Left ventricle myocardium superior (tissue), 1 donor: ENCODE data around the gene ASTN2. TPM values are rescaled to one million over a fixed set of nuclear protein-coding genes. Genes with fewer than 3 reads are reported as not detected.
"Not testable (repeated sequence)": the region's sequence is repeated elsewhere in the genome, so short reads cannot be mapped to it uniquely, and the experiment has no call there.

Experiments
- ATAC-seq: fragments of 200-7000 bp; cut with Tn5 transposase; one replicate; pipeline ENCODE4 v1.9.1; 2020; ENCODE audit warnings: mild to moderate bottlenecking, moderate library complexity
- DNase-seq: peaks from one replicate; pipeline ENCODE4 v3.0.0-alpha.2; 2020
- intact Hi-C: fragments of 100-400 bp; cut with micrococcal nuclease; formaldehyde crosslinking; loops from one replicate; pipeline ENCODE4 v1.11.0; 2022
- total RNA-seq: library from RNA; stranded (reverse); fragmentation: NEBNext Ultra II Directional; extraction: Animal tissue kit (Norgen Biotek cat#: 25700); gene quantifications from one replicate; pipeline ENCODE4 v1.2.1, GENCODE V29; 2021
- donor health status: DM: no; HTN: yes; CAD: no; lungs with severe emphysema.

ASTN2 gene
- total RNA-seq, 1 donor from 2014 or later = 11.3 TPM

DNA sequence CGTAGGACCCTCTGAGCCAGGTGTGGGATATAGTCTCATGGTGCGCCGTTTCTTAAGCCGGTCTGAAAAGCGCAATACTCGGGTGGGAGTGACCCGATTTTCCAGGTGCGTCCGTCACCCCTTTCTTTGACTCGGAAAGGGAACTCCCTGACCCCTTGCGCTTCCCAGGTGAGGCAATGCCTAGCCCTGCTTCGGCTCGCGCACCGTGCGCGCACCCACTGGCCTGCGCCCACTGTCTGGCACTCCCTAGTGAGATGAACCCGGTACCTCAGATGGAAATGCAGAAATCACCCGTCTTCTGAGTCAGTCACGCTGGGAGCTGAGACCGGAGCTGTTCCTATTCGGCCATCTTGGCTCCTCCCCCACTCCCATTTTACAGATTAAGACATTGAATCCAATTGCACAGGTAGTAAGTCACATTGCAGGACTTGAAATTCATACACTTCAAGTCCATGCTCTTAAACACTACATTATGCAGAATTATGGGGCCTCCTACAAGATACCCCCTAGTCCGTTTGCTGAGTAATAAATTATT lies 343.1 kb downstream of the ASTN2 start:
- DNase-seq, ATAC-seq, intact Hi-C loops: not testable (repeated sequence)

- intact Hi-C loops = no loop called here
- DNase-seq = no peak
- peak; percentile 43 for ATAC-seq
Measured at GRCh38 chr9:117063721-117064471, 351.0 kb downstream of the ASTN2 start.

GRCh38 chr9:117060963-117061362 lies 353.9 kb downstream of the ASTN2 start:
- DNase-seq (no peak), ATAC-seq (no peak)
- intact Hi-C loops = no loop called here

DNA sequence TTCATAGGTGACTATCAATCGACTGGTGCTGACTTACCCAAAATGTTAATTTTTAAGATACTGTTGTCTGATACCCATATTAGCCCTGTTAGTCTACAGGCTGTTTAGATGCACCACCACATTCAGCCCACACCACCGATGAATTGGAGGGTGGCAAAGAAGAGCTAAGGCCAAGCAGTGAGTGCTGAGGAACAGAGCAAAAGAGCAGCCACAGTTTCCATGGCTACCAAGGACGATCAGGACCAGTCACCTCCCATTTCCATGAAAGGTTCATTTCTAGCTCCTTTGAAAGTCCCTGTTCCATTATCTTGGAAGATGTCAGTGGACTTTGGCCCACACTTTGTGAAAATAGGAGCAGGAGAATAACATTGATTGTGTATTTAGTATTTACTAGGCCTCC lies 364.9 kb downstream of the ASTN2 start:
- intact Hi-C loops = no loop called here
- no peak for ATAC-seq

DNA sequence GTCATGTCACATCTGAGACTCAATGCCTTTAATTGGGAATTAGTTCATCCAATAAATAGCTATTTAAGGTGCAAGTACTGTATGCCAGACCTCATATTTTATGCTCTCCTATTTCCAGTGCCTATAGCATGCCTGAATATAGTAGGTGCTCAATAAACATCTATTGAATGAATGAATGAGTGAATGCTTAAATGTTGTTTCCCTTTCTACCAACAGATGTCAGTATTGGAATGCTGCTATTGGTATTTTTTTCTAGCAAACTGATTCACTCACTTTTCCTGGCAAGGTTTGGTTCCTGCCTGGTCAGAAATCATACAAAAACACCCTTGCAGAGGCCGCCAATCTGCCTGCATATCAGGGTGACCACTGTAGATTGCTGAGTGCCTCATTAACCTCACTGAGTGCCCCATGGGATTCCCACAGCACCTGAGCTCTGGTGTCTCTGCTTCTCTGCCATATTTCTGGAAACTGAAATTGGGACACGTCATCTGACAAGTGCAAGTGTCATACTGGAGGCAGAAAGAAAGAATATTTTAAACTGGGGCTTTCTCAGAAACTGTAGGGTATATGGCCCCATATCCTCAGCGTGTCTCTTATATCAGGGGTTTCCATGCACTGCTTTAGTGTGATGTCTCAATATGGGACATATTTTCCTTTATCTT lies 368.1 kb downstream of the ASTN2 start:
- intact Hi-C loops = no loop called here
- DNase-seq (no peak), ATAC-seq (no peak)

More for the DNA sequence above, 364.9 kb downstream of the ASTN2 start:
- DNase-seq = no peak

DNA sequence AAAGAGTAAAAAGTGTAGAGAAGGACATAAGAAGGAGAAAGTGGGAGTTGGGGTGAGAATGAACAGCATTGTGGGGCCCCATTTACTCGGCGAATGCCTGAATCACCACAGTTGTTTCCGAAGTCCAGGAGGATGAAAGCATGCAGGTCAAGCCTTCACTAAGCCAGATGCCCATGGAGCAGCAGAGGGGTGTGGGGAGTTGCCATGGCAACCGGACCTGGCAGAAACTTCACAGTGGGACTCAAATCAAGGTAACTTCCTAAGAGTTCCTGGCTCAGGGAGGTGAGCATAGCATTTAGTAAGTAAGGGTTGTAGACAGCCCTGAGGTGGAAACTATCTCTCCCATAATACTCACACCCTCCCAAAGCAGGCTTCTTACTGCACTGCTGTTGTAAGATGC lies 370.6 kb downstream of the ASTN2 start:
- DNase-seq = no peak
- no peak for ATAC-seq
- intact Hi-C loops = no loop called here

DNA sequence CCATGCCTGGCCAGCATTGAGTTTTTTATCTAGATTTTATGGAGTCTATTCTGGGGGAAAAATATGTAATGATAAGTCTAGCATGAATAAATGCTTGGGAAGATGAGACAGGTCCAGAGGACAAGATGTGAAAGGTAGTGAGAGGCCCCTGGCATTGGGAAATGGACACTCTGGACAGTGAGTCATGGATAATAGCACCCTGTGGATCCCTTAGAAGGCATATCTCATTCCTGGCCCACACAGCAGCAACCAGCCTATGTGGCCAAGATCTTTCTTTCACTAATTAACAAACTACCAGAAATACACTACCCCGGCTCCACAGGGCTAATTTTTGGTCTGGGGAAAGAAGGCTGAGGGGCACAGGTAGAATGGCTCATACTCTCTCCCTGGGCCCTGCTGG lies 371.7 kb downstream of the ASTN2 start:
- DNase-seq = no peak
- ATAC-seq = no peak
- intact Hi-C loops = no loop called here

GRCh38 chr9:117035546-117035945 lies 379.3 kb downstream of the ASTN2 start:
- intact Hi-C loops = no loop called here
- DNase-seq (no peak), ATAC-seq (no peak)

DNA sequence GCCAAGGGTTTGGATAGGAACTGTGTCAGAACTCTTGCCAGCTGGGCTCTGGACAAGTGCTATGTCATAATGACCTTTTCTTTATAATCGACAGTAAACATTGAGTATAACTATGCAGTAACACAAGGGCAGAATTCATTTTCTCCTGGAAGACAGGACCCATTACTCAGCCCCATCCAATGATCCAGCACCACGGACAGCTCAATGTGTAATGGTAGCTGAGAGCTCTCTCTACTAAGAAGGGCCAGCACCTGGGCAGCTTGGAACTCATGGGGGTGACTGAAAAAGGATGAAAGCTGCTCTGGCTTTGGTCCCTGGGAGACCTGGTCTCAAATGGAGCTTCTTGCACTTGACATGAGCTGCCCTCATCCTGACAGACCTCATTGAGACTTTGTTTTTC lies 380.0 kb downstream of the ASTN2 start:
- no peak for DNase-seq
- intact Hi-C loops = no loop called here
- ATAC-seq = no peak

DNA sequence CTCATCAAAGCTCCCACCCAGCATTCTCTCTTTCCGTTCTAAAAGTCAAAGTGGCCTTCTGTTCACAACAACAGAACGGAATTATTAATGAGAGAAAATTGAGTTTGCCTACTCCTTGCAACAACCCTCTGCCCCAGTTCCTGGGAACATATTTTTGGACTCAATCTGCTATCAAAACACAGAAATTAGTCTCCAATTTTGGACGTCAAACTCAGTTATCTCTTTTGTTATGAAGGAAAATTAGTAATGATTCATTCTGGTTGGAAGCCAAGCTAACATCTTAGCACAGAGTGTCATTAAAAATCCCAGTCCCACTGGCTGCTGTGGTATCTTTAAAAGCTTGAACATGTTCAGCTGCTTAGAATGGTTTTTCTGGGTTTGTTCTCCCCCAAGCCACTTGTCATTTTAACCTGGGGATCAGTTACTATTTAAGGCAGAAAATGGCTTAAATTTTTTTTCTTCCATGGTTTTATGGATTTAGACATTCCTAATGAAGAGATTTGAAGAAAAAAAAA lies 384.5 kb downstream of the ASTN2 start:
- no peak for DNase-seq
- ATAC-seq = peak; percentile 43
- intact Hi-C loops = no loop called here

- no peak for ATAC-seq
- intact Hi-C loops = no loop called here
Measured at GRCh38 chr9:117029341-117029740, 385.5 kb downstream of the ASTN2 start.

DNA sequence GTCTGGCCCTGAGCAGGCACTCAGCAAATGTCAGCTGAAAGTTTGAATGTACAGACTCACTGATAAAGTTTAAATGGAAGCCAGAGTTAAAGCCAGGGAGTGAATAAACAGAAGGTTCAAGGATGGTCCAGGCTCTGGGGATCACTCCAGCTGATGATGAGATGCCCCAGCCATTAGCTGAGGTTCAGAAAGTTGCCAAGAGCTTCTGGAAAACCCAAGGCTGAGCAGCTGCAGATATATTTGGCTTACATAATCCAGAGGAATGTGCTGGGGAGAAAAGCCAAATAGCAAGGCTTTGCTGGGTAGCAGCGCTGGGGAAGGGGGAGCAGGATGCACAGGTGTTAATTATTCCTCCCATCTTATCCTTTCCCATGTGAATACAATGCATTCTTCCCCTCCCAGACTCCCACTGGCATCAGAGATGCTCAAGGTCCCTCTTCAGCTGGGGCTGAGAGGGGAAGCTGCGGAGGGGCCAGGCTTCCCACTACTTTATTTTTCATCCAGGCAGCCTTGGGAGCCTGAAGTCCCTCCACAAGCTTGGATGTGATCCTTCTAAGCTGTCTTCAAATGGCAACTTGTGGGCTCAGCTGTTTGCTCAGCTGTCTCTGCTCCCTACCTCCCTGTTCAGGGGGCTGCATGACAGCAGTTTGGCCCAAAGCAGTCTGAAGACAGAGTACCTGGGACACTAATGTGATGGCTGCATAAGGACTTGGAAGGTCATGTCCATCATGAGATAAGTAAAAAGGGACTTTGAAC lies 386.6 kb downstream of the ASTN2 start:
- DNase-seq (peak; percentile 21), ATAC-seq (peak; percentile 83)
- intact Hi-C loops = no loop called here

More at GRCh38 chr9:117029341-117029740, 385.5 kb downstream of the ASTN2 start:
- DNase-seq = no peak

GRCh38 chr9:117021906-117022305 lies 393.0 kb downstream of the ASTN2 start:
- no peak for DNase-seq
- no peak for ATAC-seq
- intact Hi-C loops = no loop called here

GRCh38 chr9:117018966-117019617 lies 395.8 kb downstream of the ASTN2 start:
- intact Hi-C loops = no loop called here

DNA sequence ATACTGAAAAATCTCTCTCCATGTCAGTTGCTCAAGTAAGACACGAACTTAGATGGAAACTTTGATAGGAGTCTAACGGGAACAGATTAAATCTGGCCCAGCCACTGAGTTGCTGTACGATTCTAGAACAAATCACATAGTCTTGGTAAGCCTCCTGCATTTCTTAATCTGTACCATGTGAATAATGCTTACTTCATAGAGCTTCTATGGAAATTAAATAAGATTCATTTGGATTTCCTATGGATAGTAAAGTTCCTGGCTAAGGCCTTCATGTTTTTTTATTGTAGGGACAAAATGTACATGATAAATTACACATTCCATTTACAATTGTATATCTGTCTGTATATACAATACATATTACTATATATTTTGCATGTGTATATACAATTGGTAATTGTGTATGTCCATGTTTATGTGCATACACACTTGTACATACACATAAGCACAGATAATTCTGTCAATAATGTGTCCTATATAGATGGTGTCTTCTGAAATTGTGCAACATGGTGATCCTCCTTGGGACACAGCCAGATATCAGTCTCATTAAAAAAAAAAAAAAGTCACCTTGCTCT lies 397.4 kb downstream of the ASTN2 start:
- no peak for DNase-seq
- intact Hi-C loops = no loop called here
- ATAC-seq = no peak

More at GRCh38 chr9:117018966-117019617, 395.8 kb downstream of the ASTN2 start:
- ATAC-seq (no peak), DNase-seq (no peak)

GRCh38 chr9:117014061-117014460 lies 400.8 kb downstream of the ASTN2 start:
- intact Hi-C loops = no loop called here
- ATAC-seq = no peak
- no peak for DNase-seq

DNA sequence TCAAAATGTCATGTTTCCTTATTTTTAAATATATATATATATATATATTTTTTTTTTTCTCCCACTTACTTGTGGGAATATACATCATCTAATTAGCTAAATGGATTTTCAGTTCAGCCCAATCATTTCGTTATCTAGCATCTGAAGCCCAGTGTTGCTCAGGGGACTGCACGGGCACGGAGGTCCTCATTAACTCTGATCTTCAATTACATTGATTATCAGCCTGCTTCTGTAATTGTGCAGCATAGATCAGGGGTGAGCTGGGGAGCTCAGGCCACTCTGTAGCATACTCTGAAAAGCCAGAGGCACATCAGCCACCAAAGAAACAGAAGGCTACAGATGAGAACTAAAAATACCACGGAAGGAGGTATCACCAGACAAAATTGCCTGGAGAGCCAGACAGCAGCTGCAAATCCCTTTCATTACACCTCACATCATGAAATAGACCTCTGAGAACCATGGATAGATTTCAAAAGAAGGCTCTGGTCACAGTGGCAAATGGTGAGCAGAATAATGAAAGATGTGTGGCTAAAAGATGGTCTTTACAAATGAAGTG lies 401.3 kb downstream of the ASTN2 start:
- intact Hi-C loops = no loop called here
- ATAC-seq (no peak), DNase-seq (no peak)

- ATAC-seq = no peak
- DNase-seq = no peak
- intact Hi-C loops = no loop called here
Measured at GRCh38 chr9:117010061-117010460, 404.8 kb downstream of the ASTN2 start.

GRCh38 chr9:117008876-117009275 lies 406.0 kb downstream of the ASTN2 start:
- DNase-seq (no peak), ATAC-seq (no peak)
- intact Hi-C loops = no loop called here
